Measurements from ENCODE around the gene RTP2. TPM values are rescaled to one million over a fixed set of nuclear protein-coding genes. Genes with fewer than 3 reads are reported as not detected.

Gene RTP2
- total RNA-seq, 4 donors from 2014 or later = not detected

DNA sequence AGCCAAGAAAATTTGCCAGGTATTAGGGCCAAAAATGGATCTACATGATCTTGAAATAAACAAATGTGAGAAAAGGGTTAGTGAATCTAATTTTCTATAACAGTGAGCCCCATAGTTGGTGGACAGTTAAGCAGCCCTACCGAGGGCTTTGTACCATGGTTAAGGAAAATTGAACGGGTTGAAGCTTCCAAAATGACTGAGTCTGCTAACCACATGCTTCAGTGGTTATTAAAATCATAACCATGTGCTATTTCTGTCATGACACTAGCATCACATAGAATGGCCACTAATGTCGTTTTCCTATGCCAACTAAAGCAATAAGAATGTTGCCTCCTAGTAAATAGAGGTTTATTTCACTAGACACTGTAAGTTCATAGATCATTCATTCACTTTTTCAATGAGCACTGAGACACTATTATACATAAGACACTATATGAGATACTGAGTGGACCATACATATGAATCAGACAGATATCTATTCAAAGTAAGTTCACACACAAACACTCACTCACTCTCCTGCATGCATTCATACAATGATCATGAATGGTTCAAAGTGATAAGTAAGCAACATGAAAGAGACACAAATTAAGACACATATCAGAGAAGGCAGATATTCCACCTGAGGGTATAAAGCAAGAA, 36.5 kb downstream of the RTP2 start:
- ATAC-seq = no peak
- Histone ChIP-seq H3K27me3 (peaks cover 45% of the 10 kb centered on the region), H3K4me3 (no peak overlapping the region), H3K9me3 (no peaks in the 10 kb centered on the region), H3K36me3 (no peaks in the 10 kb centered on the region), H3K4me1 (no peaks in the 10 kb centered on the region), H3K27ac (no peak overlapping the region)
- WGBS, 2 donors (ENCODE audit: low coverage in 1 of 2) = 72 to 81% methylated on average over 3 of the region's 3 CpGs
- TF ChIP-seq POLR2A (IDR thresholded peaks at IDR 0.05) (no peak), POLR2AphosphoS5 (IDR thresholded peaks at IDR 0.05) (no peak), EP300 (IDR thresholded peaks at IDR 0.05) (no peak)
- TF ChIP-seq, protein P1, sequence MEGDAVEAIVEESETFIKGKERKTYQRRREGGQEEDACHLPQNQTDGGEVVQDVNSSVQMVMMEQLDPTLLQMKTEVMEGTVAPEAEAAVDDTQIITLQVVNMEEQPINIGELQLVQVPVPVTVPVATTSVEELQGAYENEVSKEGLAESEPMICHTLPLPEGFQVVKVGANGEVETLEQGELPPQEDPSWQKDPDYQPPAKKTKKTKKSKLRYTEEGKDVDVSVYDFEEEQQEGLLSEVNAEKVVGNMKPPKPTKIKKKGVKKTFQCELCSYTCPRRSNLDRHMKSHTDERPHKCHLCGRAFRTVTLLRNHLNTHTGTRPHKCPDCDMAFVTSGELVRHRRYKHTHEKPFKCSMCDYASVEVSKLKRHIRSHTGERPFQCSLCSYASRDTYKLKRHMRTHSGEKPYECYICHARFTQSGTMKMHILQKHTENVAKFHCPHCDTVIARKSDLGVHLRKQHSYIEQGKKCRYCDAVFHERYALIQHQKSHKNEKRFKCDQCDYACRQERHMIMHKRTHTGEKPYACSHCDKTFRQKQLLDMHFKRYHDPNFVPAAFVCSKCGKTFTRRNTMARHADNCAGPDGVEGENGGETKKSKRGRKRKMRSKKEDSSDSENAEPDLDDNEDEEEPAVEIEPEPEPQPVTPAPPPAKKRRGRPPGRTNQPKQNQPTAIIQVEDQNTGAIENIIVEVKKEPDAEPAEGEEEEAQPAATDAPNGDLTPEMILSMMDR (IDR thresholded peaks at IDR 0.05) = no peak

GRCh38 chr3:187665010-187665409, 37.3 kb downstream of the RTP2 start:
- TF ChIP-seq, protein P1 (IDR thresholded peaks at IDR 0.05) = no peak
- TF ChIP-seq EP300 (IDR thresholded peaks at IDR 0.05) (no peak), POLR2AphosphoS5 (IDR thresholded peaks at IDR 0.05) (no peak), POLR2A (IDR thresholded peaks at IDR 0.05) (no peak)
- H3K9me3 ChIP-seq = no peaks in the 10 kb centered on the region
- ATAC-seq = no peak

DNA sequence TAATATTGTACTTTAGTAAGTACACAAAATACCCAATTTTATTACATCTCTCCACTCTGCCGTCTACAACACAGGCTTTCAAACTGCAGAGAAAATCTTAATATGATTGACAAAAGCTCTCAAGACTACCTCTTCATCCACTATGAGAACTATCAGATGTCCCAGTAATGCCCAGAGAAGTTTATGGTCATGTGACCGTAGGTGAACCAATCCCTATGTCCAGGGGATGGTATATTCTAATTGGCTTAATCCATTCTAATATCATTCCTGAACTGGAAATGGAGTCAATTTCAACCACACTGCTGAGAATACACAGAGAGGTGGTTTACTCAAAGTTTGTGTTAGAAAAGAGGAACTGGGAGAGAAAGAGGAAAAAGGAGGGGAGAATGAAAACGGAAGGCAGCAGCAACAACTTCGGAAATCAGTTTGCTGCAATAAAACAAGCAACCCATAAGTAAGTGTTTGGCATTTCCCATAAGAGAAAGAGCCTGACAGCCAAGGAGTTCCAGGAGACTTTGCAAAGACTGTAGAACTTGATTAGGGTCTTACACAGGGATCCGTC, 39.4 kb downstream of the RTP2 start:
- no peaks in the 10 kb centered on the region for H3K4me1 ChIP-seq
- ATAC-seq = no peak
- TF ChIP-seq POLR2A (IDR thresholded peaks at IDR 0.05) (no peak), EP300 (IDR thresholded peaks at IDR 0.05) (no peak), POLR2AphosphoS5 (IDR thresholded peaks at IDR 0.05) (no peak)
- TF ChIP-seq, protein P1 (IDR thresholded peaks at IDR 0.05) = no peak
- H3K9me3 ChIP-seq = no peaks in the 10 kb centered on the region
- 53 to 91% methylated on average over 4 to 5 of the region's 5 CpGs for WGBS, 2 donors (ENCODE audit: low coverage in 1 of 2)
- no peaks in the 10 kb centered on the region for H3K36me3 ChIP-seq
- no peak overlapping the region for H3K27ac ChIP-seq
- peaks cover 18% of the 10 kb centered on the region for H3K27me3 ChIP-seq
- H3K4me3 ChIP-seq = no peak overlapping the region

More at GRCh38 chr3:187665010-187665409, 37.3 kb downstream of the RTP2 start:
- H3K36me3 ChIP-seq = no peaks in the 10 kb centered on the region
- peaks cover 39% of the 10 kb centered on the region for H3K27me3 ChIP-seq
- H3K4me3 ChIP-seq = no peak overlapping the region
- no peaks in the 10 kb centered on the region for H3K4me1 ChIP-seq
- H3K27ac ChIP-seq = no peak overlapping the region

- TF ChIP-seq POLR2AphosphoS5 (IDR thresholded peaks at IDR 0.05) = no peak
- no peak for TF ChIP-seq EP300 (IDR thresholded peaks at IDR 0.05)
- no peak for TF ChIP-seq POLR2A (IDR thresholded peaks at IDR 0.05)
- TF ChIP-seq, protein P1 (IDR thresholded peaks at IDR 0.05) = no peak
- H3K27me3 ChIP-seq = peaks cover 9% of the 10 kb centered on the region
- H3K27ac ChIP-seq = no peak overlapping the region
- H3K36me3 ChIP-seq = no peaks in the 10 kb centered on the region
- H3K4me3 ChIP-seq = no peak overlapping the region
- H3K4me1 ChIP-seq = no peaks in the 10 kb centered on the region
- no peaks in the 10 kb centered on the region for H3K9me3 ChIP-seq
- ATAC-seq = no peak
Measured at GRCh38 chr3:187661267-187661666, 41.1 kb downstream of the RTP2 start.

DNA sequence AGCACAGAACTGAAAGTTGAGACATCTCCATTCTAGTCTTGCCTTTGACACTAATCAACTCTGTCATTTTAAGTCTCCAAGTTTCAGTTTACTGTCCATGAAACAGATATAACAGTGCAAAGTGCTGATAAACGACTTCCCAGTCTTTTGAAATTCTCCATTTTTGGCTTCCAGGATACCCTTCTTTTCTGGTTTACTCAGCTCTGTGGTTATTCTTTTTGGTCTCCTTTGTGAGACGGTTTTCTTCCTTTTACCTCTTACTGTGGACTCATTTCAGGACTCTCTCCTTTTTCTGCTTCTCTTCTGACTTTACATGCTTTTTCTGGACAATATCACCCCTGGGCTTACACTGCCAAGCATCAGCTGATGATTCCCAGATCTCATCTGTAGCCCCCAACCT, 51.1 kb downstream of the RTP2 start:
- Histone ChIP-seq H3K27me3 (peaks cover 18% of the 10 kb centered on the region), H3K9me3 (peaks cover 0 to 9% (median 0%) of the 10 kb centered on the region in 3 donors), H3K36me3 (no peaks in the 10 kb centered on the region), H3K4me3 (no peak overlapping the region), H3K4me1 (no peaks in the 10 kb centered on the region), H3K27ac (no peak overlapping the region)
- TF ChIP-seq EP300 (IDR thresholded peaks at IDR 0.05) (no peak), POLR2A (IDR thresholded peaks at IDR 0.05) (no peak), POLR2AphosphoS5 (IDR thresholded peaks at IDR 0.05) (no peak)
- TF ChIP-seq, protein P1 (IDR thresholded peaks at IDR 0.05) = no peak
- WGBS, 2 donors (ENCODE audit: low coverage in 1 of 2) = 51% methylated on average over 2 of the region's 2 CpGs; no CpG with 5 or more reads in 1 of the 2 donors
- ATAC-seq = no peak

Data from gastroesophageal sphincter (tissue), 4 donors.